Fibroblast of lung (primary cell): ENCODE data around the gene PIP4K2B.

Source experiments
- EZH2 ChIP-seq: IDR thresholded peaks from 2 replicates; pipeline ENCODE4 v1.5.1; 2012; ENCODE audit warnings: low read length, control low read depth, mild to moderate bottlenecking; ENCODE audit errors: missing control alignments
- TF ChIP-seq, protein P1 (sequence below), 2 donors: IDR thresholded peaks in 1 of 2; conservative IDR thresholded peaks in 1 of 2; 1 replicate in 1 of 2; 2 replicates in 1 of 2; pipeline ENCODE4 v1.5.1; 2011 to 2012; ENCODE audit warnings: low read length in 2 of 2, control low read depth in 1 of 2, inconsistent platforms in 1 of 2, low read depth in 1 of 2, mild to moderate bottlenecking in 1 of 2

GRCh38 chr17:38729368-38729885 is 69.9 kb downstream of the PIP4K2B start:
- TF ChIP-seq, protein P1, sequence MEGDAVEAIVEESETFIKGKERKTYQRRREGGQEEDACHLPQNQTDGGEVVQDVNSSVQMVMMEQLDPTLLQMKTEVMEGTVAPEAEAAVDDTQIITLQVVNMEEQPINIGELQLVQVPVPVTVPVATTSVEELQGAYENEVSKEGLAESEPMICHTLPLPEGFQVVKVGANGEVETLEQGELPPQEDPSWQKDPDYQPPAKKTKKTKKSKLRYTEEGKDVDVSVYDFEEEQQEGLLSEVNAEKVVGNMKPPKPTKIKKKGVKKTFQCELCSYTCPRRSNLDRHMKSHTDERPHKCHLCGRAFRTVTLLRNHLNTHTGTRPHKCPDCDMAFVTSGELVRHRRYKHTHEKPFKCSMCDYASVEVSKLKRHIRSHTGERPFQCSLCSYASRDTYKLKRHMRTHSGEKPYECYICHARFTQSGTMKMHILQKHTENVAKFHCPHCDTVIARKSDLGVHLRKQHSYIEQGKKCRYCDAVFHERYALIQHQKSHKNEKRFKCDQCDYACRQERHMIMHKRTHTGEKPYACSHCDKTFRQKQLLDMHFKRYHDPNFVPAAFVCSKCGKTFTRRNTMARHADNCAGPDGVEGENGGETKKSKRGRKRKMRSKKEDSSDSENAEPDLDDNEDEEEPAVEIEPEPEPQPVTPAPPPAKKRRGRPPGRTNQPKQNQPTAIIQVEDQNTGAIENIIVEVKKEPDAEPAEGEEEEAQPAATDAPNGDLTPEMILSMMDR (conservative IDR thresholded peaks at IDR 0.05 in 1 of 2, IDR thresholded peaks at IDR 0.05 in 1 of 2; ENCODE audit: low read depth in 1 of 2, low read length in 2 of 2): no peak
- TF ChIP-seq EZH2: no peak
